Retinal pigment epithelial cell (primary cell): ENCODE measurements around the gene CNIH3.

ENCODE experiments used
- DNase-seq: peaks from one replicate; pipeline ENCODE4 v3.0.0-alpha.2; 2010; ENCODE audit warnings: low read depth
- H3K4me3 ChIP-seq: 2 replicates; pipeline ENCODE4 v1.5.1; 2011; ENCODE audit warnings: mild to moderate bottlenecking, low read length, control low read depth, moderate library complexity
- TF ChIP-seq, protein P1 (sequence below): conservative IDR thresholded peaks from 2 replicates; pipeline ENCODE4 v1.5.1; 2011; ENCODE audit warnings: low read depth, low read length, control low read depth, inconsistent platforms

CNIH3 gene

DNA sequence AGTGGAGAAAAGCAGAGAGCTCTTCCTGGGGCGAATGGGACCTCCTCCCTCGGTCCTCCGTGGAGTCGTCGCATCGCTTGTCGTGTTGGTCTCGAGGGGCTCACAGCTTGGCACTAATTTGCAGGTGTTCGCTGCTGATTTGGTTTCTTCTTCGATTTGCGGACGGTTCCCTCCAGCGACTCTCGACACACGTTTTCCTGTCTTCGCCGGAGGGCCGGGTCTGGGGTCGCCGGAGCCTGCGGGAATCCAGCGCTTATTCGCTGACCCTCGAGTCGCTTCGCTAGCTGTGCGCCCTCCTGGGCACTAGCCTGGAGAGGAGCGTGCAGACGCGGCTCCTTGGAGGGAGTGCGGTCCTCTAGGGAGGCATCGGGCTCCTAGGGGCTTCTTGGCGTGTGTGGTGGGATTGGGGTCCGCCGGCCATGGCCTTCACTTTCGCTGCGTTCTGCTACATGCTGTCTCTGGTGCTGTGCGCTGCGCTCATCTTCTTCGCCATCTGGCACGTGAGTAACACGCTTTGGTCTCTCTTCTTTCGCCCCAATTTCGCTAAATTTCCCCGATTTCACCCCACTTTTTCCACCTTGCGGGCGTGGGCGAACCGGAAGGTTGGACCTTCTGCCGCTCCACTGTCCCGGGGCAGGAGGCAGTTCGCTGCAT is 766 bp downstream of the CNIH3 start:
- DNase-seq: no peak
- peak overlapping the region; percentile 78 for H3K4me3 ChIP-seq
- TF ChIP-seq, protein P1, sequence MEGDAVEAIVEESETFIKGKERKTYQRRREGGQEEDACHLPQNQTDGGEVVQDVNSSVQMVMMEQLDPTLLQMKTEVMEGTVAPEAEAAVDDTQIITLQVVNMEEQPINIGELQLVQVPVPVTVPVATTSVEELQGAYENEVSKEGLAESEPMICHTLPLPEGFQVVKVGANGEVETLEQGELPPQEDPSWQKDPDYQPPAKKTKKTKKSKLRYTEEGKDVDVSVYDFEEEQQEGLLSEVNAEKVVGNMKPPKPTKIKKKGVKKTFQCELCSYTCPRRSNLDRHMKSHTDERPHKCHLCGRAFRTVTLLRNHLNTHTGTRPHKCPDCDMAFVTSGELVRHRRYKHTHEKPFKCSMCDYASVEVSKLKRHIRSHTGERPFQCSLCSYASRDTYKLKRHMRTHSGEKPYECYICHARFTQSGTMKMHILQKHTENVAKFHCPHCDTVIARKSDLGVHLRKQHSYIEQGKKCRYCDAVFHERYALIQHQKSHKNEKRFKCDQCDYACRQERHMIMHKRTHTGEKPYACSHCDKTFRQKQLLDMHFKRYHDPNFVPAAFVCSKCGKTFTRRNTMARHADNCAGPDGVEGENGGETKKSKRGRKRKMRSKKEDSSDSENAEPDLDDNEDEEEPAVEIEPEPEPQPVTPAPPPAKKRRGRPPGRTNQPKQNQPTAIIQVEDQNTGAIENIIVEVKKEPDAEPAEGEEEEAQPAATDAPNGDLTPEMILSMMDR: no peak

DNA sequence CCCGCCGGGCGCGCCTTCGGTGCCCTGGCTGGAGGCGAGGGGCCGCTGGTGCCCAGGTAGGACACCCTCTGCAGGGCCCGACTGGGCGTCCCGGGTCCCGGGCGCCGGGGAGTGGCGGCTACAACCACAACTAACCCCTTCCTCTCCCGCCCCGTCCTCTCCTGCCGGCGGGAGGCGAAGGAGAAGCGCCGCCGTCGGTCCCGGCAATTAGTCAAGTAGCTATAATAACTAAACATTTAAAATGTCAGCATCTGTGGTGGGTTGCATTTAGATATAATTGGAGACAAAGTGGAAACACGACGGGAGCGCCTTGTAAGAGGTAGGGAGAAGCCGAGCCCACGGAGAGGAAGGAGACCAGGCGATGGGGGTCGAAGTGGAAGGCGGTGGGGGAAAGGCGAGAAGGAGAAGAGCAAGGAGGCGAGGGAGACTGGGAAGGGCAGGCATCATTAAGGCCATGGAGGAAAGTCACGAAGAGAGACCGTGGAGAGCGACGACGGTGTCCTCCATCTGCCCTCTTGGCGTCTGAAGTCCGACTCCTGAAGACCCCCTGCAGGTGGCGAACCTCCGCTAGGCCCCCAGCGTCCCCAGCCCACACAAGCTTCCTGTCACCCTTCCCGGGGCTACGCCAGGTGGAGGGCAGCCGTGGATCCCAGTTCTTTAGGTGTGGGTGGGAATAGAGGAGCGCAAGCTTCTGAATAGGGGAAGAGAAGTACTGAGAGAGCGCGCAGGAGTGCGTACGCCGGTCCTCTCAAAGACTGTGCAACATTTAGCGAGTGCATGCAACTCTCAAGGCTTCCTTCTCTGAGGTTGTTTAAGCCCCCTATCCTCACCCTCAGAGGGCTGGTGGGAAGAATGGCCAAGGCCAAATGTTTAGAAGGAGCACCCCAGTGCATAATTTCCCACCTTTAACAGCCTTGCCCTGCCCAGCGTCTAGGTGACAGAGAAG is 1.6 kb downstream of the CNIH3 start:
- H3K4me3 ChIP-seq: peak overlapping the region; percentile 78
- TF ChIP-seq, protein P1: no peak
- no peak for DNase-seq

DNA sequence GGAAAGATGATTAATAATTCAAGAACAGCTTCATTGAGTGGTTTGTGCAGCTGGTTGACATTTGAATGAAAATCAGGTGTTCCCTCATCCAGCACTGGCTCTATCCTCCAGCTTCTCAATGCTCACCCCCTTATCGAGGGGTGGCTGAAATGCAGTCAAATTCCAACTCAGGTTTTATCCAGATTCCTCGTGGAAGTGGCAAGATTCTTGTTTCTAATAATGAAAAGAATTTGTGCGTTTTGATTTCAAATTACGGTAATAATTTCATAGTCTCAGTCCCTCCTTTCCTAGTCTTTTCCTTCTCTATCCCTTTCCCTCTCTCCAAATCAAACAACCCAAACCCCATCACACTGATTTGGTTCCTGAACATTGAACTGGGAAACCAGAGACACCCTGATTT is 3.1 kb downstream of the CNIH3 start:
- no peak for DNase-seq
- TF ChIP-seq, protein P1: no peak
- H3K4me3 ChIP-seq: peak overlapping the region; percentile 78

DNA sequence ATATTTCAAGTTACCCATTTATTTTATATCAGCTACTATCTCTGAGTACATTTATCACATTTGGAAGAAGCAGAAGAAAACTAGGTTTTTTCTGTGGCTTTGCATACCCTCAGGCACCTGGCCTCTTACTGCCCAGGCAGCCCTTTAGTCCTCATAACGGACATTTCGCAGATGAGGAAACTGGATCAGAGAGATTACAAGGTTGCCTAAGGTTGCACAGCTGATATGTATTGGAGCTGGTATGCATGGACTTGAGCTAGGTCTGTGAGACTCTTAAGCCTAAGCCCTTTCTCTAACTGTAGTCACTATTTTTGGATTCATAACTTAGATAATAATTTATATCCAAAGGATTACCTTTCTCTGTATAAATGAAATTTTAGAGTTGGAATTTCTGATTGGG is 4.0 kb downstream of the CNIH3 start:
- no peak overlapping the region for H3K4me3 ChIP-seq
- DNase-seq: no peak
- TF ChIP-seq, protein P1: no peak

DNA sequence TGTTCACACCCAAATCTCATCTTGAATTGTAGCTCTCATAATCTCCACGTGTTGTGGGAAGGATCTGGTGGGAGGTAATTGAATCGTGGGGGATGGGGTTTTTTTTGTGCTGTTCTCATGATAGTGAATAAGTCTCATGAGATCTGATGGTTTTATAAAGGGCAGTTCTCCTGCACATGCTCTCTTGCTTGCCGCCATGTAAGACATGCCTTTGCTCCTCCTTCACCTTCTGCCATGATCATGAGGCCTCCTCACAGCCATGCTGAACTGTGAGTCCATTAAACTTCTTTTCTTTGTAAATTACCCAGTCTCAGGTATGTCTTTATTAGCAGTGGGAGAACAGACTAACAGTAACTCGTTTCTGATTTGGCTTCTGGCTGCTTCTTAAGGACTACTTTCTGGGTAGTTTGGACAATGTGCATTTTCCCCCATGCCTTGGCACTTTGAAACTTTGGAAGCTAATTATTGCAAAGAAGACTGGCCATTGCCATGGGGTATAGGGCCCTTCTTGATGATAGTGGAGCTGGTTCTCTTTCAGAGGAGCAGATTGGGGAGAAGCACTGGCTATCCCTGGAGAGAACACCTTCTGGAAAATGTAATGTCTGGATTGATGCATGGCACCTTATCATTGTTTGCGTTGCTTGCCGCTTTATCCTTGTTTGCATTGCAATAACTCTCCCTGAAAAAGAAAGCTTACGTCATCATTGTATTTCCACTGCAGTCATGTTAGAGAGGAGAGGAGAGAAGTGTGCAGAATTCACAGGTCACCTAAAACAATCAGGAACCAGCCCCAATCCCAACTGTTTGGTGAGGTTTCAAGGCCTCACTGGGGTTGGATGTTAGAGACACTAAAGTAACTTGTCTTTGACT is 5.9 kb downstream of the CNIH3 start:
- TF ChIP-seq, protein P1: no peak
- DNase-seq: no peak

DNA sequence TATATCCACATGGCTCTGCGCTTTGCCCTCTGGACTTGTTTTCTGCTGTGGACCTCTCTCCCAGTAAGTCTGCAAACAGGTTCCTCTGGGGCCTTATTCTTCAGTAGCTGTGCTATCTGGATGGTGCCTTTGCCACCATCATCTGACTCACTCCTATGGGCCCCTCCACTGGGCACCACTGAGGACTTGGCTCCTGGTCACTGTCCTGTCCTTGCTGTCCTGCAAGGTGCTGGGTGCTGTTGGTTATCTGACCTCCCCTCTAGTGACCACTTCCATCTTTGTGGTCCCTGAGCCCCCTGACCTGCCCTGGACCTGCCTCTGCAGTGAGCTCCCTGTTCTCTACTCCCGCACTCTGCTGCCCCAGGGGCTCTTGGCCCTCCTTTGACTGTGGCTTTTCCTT is 6.7 kb downstream of the CNIH3 start:
- TF ChIP-seq, protein P1: no peak
- no peak for DNase-seq
- no peak overlapping the region for H3K4me3 ChIP-seq

More for the DNA sequence above, 5.9 kb downstream of the CNIH3 start:
- H3K4me3 ChIP-seq: no peak overlapping the region
